Choroid plexus epithelial cell (primary cell): ENCODE measurements around the gene WDR35.
"Not testable (repeated sequence)": the region's sequence is repeated elsewhere in the genome, so short reads cannot be mapped to it uniquely, and the experiment has no call there.

Experiments used
- DNase-seq: peaks from one replicate; pipeline ENCODE4 v3.0.0-alpha.2; 2010; ENCODE audit warnings: low read depth
- H3K4me3 ChIP-seq: 2 replicates; pipeline ENCODE4 v1.5.1; 2011; ENCODE audit warnings: low read depth, mild to moderate bottlenecking, control low read depth, low read length, moderate library complexity
- CTCF ChIP-seq: conservative IDR thresholded peaks from 2 replicates; pipeline ENCODE4 v1.5.1; 2011; ENCODE audit warnings: low read depth, mild to moderate bottlenecking, control low read depth, inconsistent platforms, low read length, moderate library complexity

WDR35 gene

GRCh38 chr2:19932928-19933327 lies 57.0 kb downstream of the WDR35 start:
- TF ChIP-seq CTCF = no peak
- H3K4me3 ChIP-seq = no peak overlapping the region
- no peak for DNase-seq

- no peak overlapping the region for H3K4me3 ChIP-seq
- no peak for DNase-seq
- TF ChIP-seq CTCF = no peak
Observed at GRCh38 chr2:19929226-19929625, 60.7 kb downstream of the WDR35 start.

GRCh38 chr2:19927816-19928215 lies 62.1 kb downstream of the WDR35 start:
- not testable (repeated sequence) for H3K4me3 ChIP-seq, DNase-seq

GRCh38 chr2:19924526-19924925 lies 65.4 kb downstream of the WDR35 start:
- DNase-seq, H3K4me3 ChIP-seq: not testable (repeated sequence)

- not testable (repeated sequence) for H3K4me3 ChIP-seq, DNase-seq
Observed at GRCh38 chr2:19922188-19922587, 67.7 kb downstream of the WDR35 start.

GRCh38 chr2:19916385-19916950 lies 73.4 kb downstream of the WDR35 start:
- no peak overlapping the region for H3K4me3 ChIP-seq
- TF ChIP-seq CTCF = no peak
- no peak for DNase-seq

- TF ChIP-seq CTCF = no peak
- H3K4me3 ChIP-seq = no peak overlapping the region
- no peak for DNase-seq
Observed at GRCh38 chr2:19914266-19914975, 75.5 kb downstream of the WDR35 start.

- no peak for TF ChIP-seq CTCF
- DNase-seq = peak; percentile 79
- no peak overlapping the region for H3K4me3 ChIP-seq
Observed at GRCh38 chr2:19911808-19912509, 77.9 kb downstream of the WDR35 start.
